OCI-LY7 (cell line): ENCODE data around the gene PHF13. TPM values are rescaled to one million over a fixed set of nuclear protein-coding genes. Genes with fewer than 3 reads are reported as not detected.

Experiments used
- BruUV-seq: library from RNA; stranded (reverse); fragments of 400-500 nt; replicated peaks from 2 replicates; lab custom pipeline; 2021; lab: Mats Ljungman, UMichigan
- CTCF ChIA-PET: fragments of 300-600 bp; sonication (Branson Sonifier 250); formaldehyde crosslinking; loops from one replicate; lab custom pipeline; 2022; ENCODE audit warnings: antibody characterized with exemption; ENCODE audit not compliant: unreplicated experiment; lab: Charles Lee
- POLR2A ChIA-PET: fragments of 300-600 bp; sonication (Branson Sonifier 250); formaldehyde crosslinking; loops from one replicate; lab custom pipeline; 2022; ENCODE audit warnings: antibody characterized with exemption; lab: Charles Lee
- DNase-seq: peaks from one replicate; pipeline ENCODE4 v3.0.0-alpha.2; 2015; ENCODE audit warnings: low spot score
- H2AFZ ChIP-seq: fragments of 200-600 bp; sonication (generic), shearing (Covaris generic); 2 replicates; pipeline ENCODE4 v1.6.1; 2014; ENCODE audit warnings: mild to moderate bottlenecking, antibody characterized with exemption, low read length, moderate library complexity
- H3K27ac ChIP-seq: fragments of 200-600 bp; sonication (generic); 2 replicates; pipeline ENCODE4 v1.5.1; 2014; ENCODE audit warnings: mixed run types, low read depth, mild to moderate bottlenecking, moderate library complexity, low read length, inconsistent platforms; ENCODE audit not compliant: poor library complexity, severe bottlenecking
- H3K36me3 ChIP-seq: fragments of 200-600 bp; sonication (generic); 2 replicates; pipeline ENCODE4 v1.6.1; 2014; ENCODE audit warnings: mild to moderate bottlenecking, antibody characterized with exemption, low read length, moderate library complexity, mixed read lengths; ENCODE audit not compliant: insufficient read depth
- H3K4me1 ChIP-seq: fragments of 200-600 bp; sonication (generic); 2 replicates; pipeline ENCODE4 v1.5.1; 2014; ENCODE audit warnings: mild to moderate bottlenecking, low read length; ENCODE audit not compliant: insufficient read depth, poor library complexity, severe bottlenecking
- H3K4me2 ChIP-seq: fragments of 200-600 bp; sonication (generic); 2 replicates; pipeline ENCODE4 v1.6.1; 2014; ENCODE audit warnings: mild to moderate bottlenecking, low read length
- H3K4me3 ChIP-seq: fragments of 200-600 bp; sonication (generic); 2 replicates; pipeline ENCODE4 v1.5.1; 2014; ENCODE audit warnings: mild to moderate bottlenecking, low read depth, low read length; ENCODE audit not compliant: poor library complexity, severe bottlenecking
- H3K79me2 ChIP-seq: fragments of 200-600 bp; sonication (generic); 2 replicates; pipeline ENCODE4 v1.6.1; 2016; ENCODE audit warnings: low read depth, mild to moderate bottlenecking, low read length, moderate library complexity, mixed read lengths; ENCODE audit not compliant: insufficient read depth
- H3K9me2 ChIP-seq: fragments of 200-600 bp; sonication (generic); 2 replicates; pipeline ENCODE4 v1.6.1; 2016; ENCODE audit warnings: mild to moderate bottlenecking, low read length, mixed read lengths; ENCODE audit not compliant: insufficient read depth
- H3K9me3 ChIP-seq: fragments of 200-600 bp; sonication (generic); 2 replicates; pipeline ENCODE4 v1.6.1; 2014; ENCODE audit warnings: mild to moderate bottlenecking, mixed run types, low read length, mixed read lengths
- H4K20me1 ChIP-seq: fragments of 200-600 bp; sonication (generic); 2 replicates; pipeline ENCODE4 v1.6.1; 2014; ENCODE audit warnings: mild to moderate bottlenecking, antibody characterized with exemption, low read length, moderate library complexity, mixed read lengths; ENCODE audit not compliant: insufficient read depth
- EZH2phosphoT487 ChIP-seq: fragments of 200-600 bp; sonication (generic); IDR thresholded peaks from 2 replicates; pipeline ENCODE4 v1.6.1; 2018; ENCODE audit warnings: low read depth, borderline replicate concordance, mild to moderate bottlenecking, mixed run types, antibody characterized with exemption, low read length, moderate library complexity, mixed read lengths
- intact Hi-C: fragments of 100-400 bp; cut with micrococcal nuclease; formaldehyde crosslinking; loops from one replicate; pipeline ENCODE4 v1.10.0; 2022; ENCODE audit not compliant: unreplicated experiment
- total RNA-seq, 2 experiments: library from RNA; depleted of rRNA in 1 of 2; stranded (reverse); fragments of >200 nt in 1 of 2; shearing (Covaris generic) in 1 of 2; gene quantifications; 2 replicates each; pipeline ENCODE4 v1.2.3, GENCODE V29; 2014 to 2022
- TF ChIP-seq, protein P1 (sequence below): fragments of 200-600 bp; sonication (generic); conservative IDR thresholded peaks from 2 replicates; pipeline ENCODE4 v1.5.1; 2014; ENCODE audit warnings: mild to moderate bottlenecking, antibody characterized with exemption, low read length, moderate library complexity, mixed read lengths

The PHF13 gene
- total RNA-seq, 2 experiments from 2014 or later: 5.3 to 14.7 TPM

GRCh38 chr1:6591644-6592043, 21.9 kb upstream of the PHF13 start:
- BruUV-seq: no TSS peak
- Histone ChIP-seq H3K9me2 (no peaks in the 10 kb centered on the region), H3K36me3 (peaks cover 61% of the 10 kb centered on the region), H4K20me1 (no peaks in the 10 kb centered on the region), H3K4me1 (peaks cover 10% of the 10 kb centered on the region), H3K27ac (no peak overlapping the region), H3K4me2 (no peak overlapping the region), H3K4me3 (no peak overlapping the region), H2AFZ (no peak overlapping the region), H3K9me3 (no peaks in the 10 kb centered on the region), H3K79me2 (no peaks in the 10 kb centered on the region)
- CTCF ChIA-PET: no interaction called here
- POLR2A ChIA-PET: no interaction called here
- TF ChIP-seq, protein P1, sequence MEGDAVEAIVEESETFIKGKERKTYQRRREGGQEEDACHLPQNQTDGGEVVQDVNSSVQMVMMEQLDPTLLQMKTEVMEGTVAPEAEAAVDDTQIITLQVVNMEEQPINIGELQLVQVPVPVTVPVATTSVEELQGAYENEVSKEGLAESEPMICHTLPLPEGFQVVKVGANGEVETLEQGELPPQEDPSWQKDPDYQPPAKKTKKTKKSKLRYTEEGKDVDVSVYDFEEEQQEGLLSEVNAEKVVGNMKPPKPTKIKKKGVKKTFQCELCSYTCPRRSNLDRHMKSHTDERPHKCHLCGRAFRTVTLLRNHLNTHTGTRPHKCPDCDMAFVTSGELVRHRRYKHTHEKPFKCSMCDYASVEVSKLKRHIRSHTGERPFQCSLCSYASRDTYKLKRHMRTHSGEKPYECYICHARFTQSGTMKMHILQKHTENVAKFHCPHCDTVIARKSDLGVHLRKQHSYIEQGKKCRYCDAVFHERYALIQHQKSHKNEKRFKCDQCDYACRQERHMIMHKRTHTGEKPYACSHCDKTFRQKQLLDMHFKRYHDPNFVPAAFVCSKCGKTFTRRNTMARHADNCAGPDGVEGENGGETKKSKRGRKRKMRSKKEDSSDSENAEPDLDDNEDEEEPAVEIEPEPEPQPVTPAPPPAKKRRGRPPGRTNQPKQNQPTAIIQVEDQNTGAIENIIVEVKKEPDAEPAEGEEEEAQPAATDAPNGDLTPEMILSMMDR: no peak
- no peak for TF ChIP-seq EZH2phosphoT487
- DNase-seq: no peak
- intact Hi-C loops: no loop called here

- H3K4me1 ChIP-seq: peaks cover 3% of the 10 kb centered on the region
- H4K20me1 ChIP-seq: no peaks in the 10 kb centered on the region
- H3K9me2 ChIP-seq: no peaks in the 10 kb centered on the region
- H3K27ac ChIP-seq: no peak overlapping the region
- H3K4me2 ChIP-seq: no peak overlapping the region
- intact Hi-C loops: no loop called here
- no peaks in the 10 kb centered on the region for H3K79me2 ChIP-seq
- H3K36me3 ChIP-seq: peaks cover 59% of the 10 kb centered on the region
- H2AFZ ChIP-seq: no peak overlapping the region
- POLR2A ChIA-PET: no interaction called here
- TF ChIP-seq, protein P1: no peak
- no peak for TF ChIP-seq EZH2phosphoT487
- CTCF ChIA-PET: no interaction called here
- no TSS peak for BruUV-seq
- DNase-seq: no peak
- H3K4me3 ChIP-seq: no peak overlapping the region
- H3K9me3 ChIP-seq: no peaks in the 10 kb centered on the region
Measured at GRCh38 chr1:6592441-6592840, 21.1 kb upstream of the PHF13 start.

DNA sequence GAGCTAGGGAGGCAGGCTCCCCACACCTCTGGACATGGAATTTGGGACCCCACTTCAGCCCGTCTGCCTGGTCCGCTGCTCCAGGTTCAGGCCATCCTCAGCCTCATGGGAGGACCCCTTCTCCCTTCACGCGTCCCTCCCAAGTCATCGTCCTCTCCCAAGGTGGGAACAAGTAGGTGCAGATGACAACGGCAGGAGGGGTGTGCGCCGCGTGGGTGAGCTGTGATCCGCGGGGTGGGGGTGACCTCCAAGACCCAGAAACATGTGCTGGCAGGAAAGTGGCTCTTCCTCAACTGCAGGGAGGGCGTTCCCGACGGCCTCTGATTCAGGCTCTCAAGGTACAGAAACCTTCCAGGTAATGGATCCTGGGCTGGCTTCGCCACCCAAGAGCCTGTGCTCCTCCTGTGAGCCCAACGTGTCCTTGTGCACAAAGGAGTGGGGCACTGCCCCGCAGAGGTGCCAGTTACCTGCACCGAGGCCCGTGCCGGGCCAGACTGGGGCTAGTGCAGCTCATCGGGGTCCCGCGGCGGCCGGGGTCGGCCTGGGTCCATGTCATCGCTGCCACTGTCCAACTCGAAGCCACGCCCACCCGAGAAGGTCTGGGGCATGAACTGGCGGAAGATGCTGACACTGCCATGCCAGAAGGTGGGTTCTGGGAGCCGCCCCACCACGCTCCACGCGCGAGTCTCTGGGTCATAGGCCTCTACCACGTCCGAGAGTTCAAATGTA, 20.5 kb upstream of the PHF13 start:
- intact Hi-C loops: no loop called here
- H4K20me1 ChIP-seq: no peaks in the 10 kb centered on the region
- no peak overlapping the region for H3K4me2 ChIP-seq
- H3K9me2 ChIP-seq: no peaks in the 10 kb centered on the region
- peaks cover 59% of the 10 kb centered on the region for H3K36me3 ChIP-seq
- no TSS peak for BruUV-seq
- no peak overlapping the region for H2AFZ ChIP-seq
- POLR2A ChIA-PET: no interaction called here
- CTCF ChIA-PET: no interaction called here
- H3K79me2 ChIP-seq: no peaks in the 10 kb centered on the region
- no peaks in the 10 kb centered on the region for H3K4me1 ChIP-seq
- no peaks in the 10 kb centered on the region for H3K9me3 ChIP-seq
- H3K4me3 ChIP-seq: no peak overlapping the region
- DNase-seq: no peak
- TF ChIP-seq, protein P1: no peak
- no peak for TF ChIP-seq EZH2phosphoT487
- H3K27ac ChIP-seq: no peak overlapping the region
